AG04450 (cell line): Measurements from ENCODE around the gene DPM2. TPM values are rescaled to one million over a fixed set of nuclear protein-coding genes. Genes with fewer than 3 reads are reported as not detected.

Experiments
- CTCF ChIA-PET: fragments of 300-600, 350-600 bp; formaldehyde crosslinking; extraction: SDS; loops from one replicate; lab custom pipeline; 2022; ENCODE audit warnings: antibody characterized with exemption, inconsistent platforms; lab: Charles Lee
- POLR2A ChIA-PET: fragments of 350-600 bp; formaldehyde crosslinking; extraction: SDS; loops from one replicate; lab custom pipeline; 2021; ENCODE audit warnings: antibody characterized with exemption, inconsistent platforms; lab: Yijun Ruan, JAX
- DNase-seq: peaks from one replicate; pipeline ENCODE4 v3.0.0-alpha.2; 2011; ENCODE audit warnings: low read depth, low spot score
- H3K27ac ChIP-seq: one replicate; pipeline ENCODE4 v1.5.1; 2012; ENCODE audit warnings: low read depth, low read length, control low read depth
- H3K27me3 ChIP-seq: one replicate; pipeline ENCODE4 v1.6.0; 2012; ENCODE audit warnings: low read length; ENCODE audit not compliant: control insufficient read depth, insufficient read depth
- H3K4me3 ChIP-seq: 2 replicates; pipeline ENCODE4 v1.5.1; 2011; ENCODE audit warnings: mild to moderate bottlenecking, low read depth, low read length, control low read depth
- H3K9me3 ChIP-seq: 2 replicates; pipeline ENCODE4 v1.5.1; 2012; ENCODE audit warnings: low read length; ENCODE audit not compliant: control insufficient read depth, insufficient read depth
- CTCF ChIP-seq: IDR thresholded peaks from 2 replicates; pipeline ENCODE4 v1.5.1; 2011; ENCODE audit warnings: low read depth, low read length, control low read depth, inconsistent platforms
- polyA plus RNA-seq: library from polyadenylated mRNA; depleted of rRNA; stranded (reverse); fragments of >200 nt; gene quantifications from 2 replicates; pipeline ENCODE4 v1.2.3, GENCODE V29; 2011

DPM2 gene
- polyA plus RNA-seq, 1 experiment: 25.3 TPM

- CTCF ChIA-PET: interaction anchor here (1.2 kb wide), 1 partner anchor 34 kb away, joined by 6 read pairs; no protein-coding TSS in a partner anchor
These were observed 38.8 kb upstream of the DPM2 start for GRCh38 chr9:127976498-127976897.

GRCh38 chr9:127975376-127976315 is 38.0 kb upstream of the DPM2 start:
- TF ChIP-seq CTCF: no peak
- no peak for DNase-seq
- POLR2A ChIA-PET: no interaction called here
- Histone ChIP-seq H3K27me3 (no peaks in the 10 kb centered on the region), H3K27ac (no peak overlapping the region), H3K9me3 (no peaks in the 10 kb centered on the region; the same call in 1 of the 2 replicates), H3K4me3 (no peak overlapping the region)
- CTCF ChIA-PET: interaction anchor here (1.0 to 1.2 kb wide), 2 partner anchors 33 to 142 kb away, joined by 4 to 6 read pairs; no protein-coding TSS in a partner anchor

More at GRCh38 chr9:127976498-127976897, 38.8 kb upstream of the DPM2 start:
- TF ChIP-seq CTCF: no peak
- Histone ChIP-seq H3K27me3 (no peaks in the 10 kb centered on the region), H3K4me3 (no peak overlapping the region), H3K27ac (no peak overlapping the region), H3K9me3 (no peaks in the 10 kb centered on the region; the same call in 1 of the 2 replicates)
- DNase-seq: no peak
- POLR2A ChIA-PET: no interaction called here

- H3K4me3 ChIP-seq: no peak overlapping the region
- no peak for DNase-seq
- CTCF ChIA-PET: interaction anchor here (1.0 kb wide), 1 partner anchor 143 kb away, joined by 4 read pairs; no protein-coding TSS in a partner anchor
- no peaks in the 10 kb centered on the region; the same call in 1 of the 2 replicates for H3K9me3 ChIP-seq
- H3K27me3 ChIP-seq: no peaks in the 10 kb centered on the region
- H3K27ac ChIP-seq: no peak overlapping the region
- POLR2A ChIA-PET: interaction anchor here (0.5 kb wide), 1 partner anchor 45 kb away, joined by 3 read pairs; no protein-coding TSS in a partner anchor
- no peak for TF ChIP-seq CTCF
These were observed 37.2 kb upstream of the DPM2 start for GRCh38 chr9:127974769-127975261.

GRCh38 chr9:127974001-127974768 is 36.5 kb upstream of the DPM2 start:
- TF ChIP-seq CTCF: no peak
- H3K4me3 ChIP-seq: no peak overlapping the region
- no peak overlapping the region for H3K27ac ChIP-seq
- ChIA-PET CTCF (interaction anchor here (1.0 kb wide), 1 partner anchor 143 kb away, joined by 4 read pairs; no protein-coding TSS in a partner anchor), POLR2A (interaction anchor here (0.5 kb wide), 1 partner anchor 45 kb away, joined by 3 read pairs; no protein-coding TSS in a partner anchor)
- DNase-seq: no peak
- no peaks in the 10 kb centered on the region; the same call in 1 of the 2 replicates for H3K9me3 ChIP-seq
- H3K27me3 ChIP-seq: no peaks in the 10 kb centered on the region
